Colonic mucosa (tissue), 4 donors: ENCODE data around the gene DLG4. TPM values are rescaled to one million over a fixed set of nuclear protein-coding genes. Genes with fewer than 3 reads are reported as not detected.
"Not testable (repeated sequence)": the region's sequence is repeated elsewhere in the genome, so short reads cannot be mapped to it uniquely, and the experiment has no call there.

ENCODE experiments used
- DNase-seq: peaks from one replicate; pipeline ENCODE4 v3.0.0-alpha.2; 2020
- H3K27ac ChIP-seq: fragments of 200-600 bp; one replicate; pipeline ENCODE4 v1.8.0; 2021
- H3K27me3 ChIP-seq: fragments of 200-600 bp; one replicate; pipeline ENCODE4 v1.8.0; 2021
- H3K36me3 ChIP-seq: fragments of 200-600 bp; one replicate; pipeline ENCODE4 v1.8.0; 2021
- H3K4me1 ChIP-seq: fragments of 200-600 bp; one replicate; pipeline ENCODE4 v1.8.0; 2021; ENCODE audit warnings: mild to moderate bottlenecking
- H3K4me3 ChIP-seq: fragments of 200-600 bp; one replicate; pipeline ENCODE4 v1.8.0; 2021
- H3K9ac ChIP-seq, 2 donors: one replicate each; pipeline ENCODE4 v1.7.0; 2013; ENCODE audit warnings: control low read depth in 2 of 2, low read depth in 2 of 2, low read length in 2 of 2
- H3K9me3 ChIP-seq: fragments of 200-600 bp; one replicate; pipeline ENCODE4 v1.8.0; 2021
- CTCF ChIP-seq: fragments of 200-600 bp; IDR thresholded peaks from one replicate; pipeline ENCODE4 v1.8.0; 2022; ENCODE audit warnings: antibody characterized with exemption, mild to moderate bottlenecking
- intact Hi-C: fragments of 100-400 bp; cut with DNase I; formaldehyde crosslinking; loops from one replicate; pipeline ENCODE4 v1.14.1; 2022
- total RNA-seq, 2 donors: library from RNA; stranded (reverse); fragmentation: NEBNext Ultra II Directional in 1 of 2; extraction: Animal tissue kit (Norgen Biotek cat#: 25700) in 1 of 2; gene quantifications; one replicate each; pipeline ENCODE4 v1.2.1, GENCODE V29; 2021
- donor health status: healthy.
- donor health status: DM: no; HTN: no; CAD: no.
- donor health status: DM: no; HTN: no; CAD: no.

The DLG4 gene
- total RNA-seq, 2 donors from 2014 or later: 4.8 to 5.6 TPM

GRCh38 chr17:7250695-7251627 is 31.3 kb upstream of the DLG4 start:
- Histone ChIP-seq H3K4me3 (peak overlapping the region; percentile 98), H3K27ac (peak overlapping the region; percentile 99), H3K36me3 (peaks cover 4% of the 10 kb centered on the region), H3K27me3 (no peaks in the 10 kb centered on the region), H3K4me1 (peaks cover 18% of the 10 kb centered on the region), H3K9me3 (no peaks in the 10 kb centered on the region), H3K9ac (peak overlapping the region; percentile 95 to 98)
- no peak for TF ChIP-seq CTCF
- intact Hi-C loops: no loop called here
- DNase-seq: peak; percentile 44

DNA sequence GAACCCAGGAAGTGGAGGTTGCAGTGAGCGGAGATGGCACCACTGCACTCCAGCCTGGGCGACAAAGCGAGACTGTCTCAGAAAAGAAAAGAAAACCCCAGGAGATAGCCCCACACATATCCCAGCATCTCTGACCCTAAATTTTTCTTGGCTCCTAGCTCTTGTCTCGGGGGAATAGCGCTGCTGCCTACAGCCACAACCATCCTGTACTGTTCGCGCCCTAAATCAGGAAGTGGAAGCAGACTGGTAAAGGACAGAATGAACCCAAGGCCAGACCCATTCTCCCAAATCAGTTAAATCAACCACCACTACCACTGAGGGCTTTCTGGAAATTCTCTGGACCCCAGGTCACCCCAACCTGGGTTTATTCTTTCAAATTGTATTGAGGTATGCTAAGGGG is 30.2 kb upstream of the DLG4 start:
- peaks cover 3% of the 10 kb centered on the region for H3K36me3 ChIP-seq
- H3K27ac ChIP-seq: peak overlapping the region; percentile 99
- intact Hi-C loops: no loop called here
- H3K4me3 ChIP-seq: peak overlapping the region; percentile 98
- TF ChIP-seq CTCF: no peak
- DNase-seq: no peak
- H3K9ac ChIP-seq: peak overlapping the region; percentile 95 to 98
- no peaks in the 10 kb centered on the region for H3K27me3 ChIP-seq
- H3K9me3 ChIP-seq: no peaks in the 10 kb centered on the region
- peaks cover 18% of the 10 kb centered on the region for H3K4me1 ChIP-seq

DNA sequence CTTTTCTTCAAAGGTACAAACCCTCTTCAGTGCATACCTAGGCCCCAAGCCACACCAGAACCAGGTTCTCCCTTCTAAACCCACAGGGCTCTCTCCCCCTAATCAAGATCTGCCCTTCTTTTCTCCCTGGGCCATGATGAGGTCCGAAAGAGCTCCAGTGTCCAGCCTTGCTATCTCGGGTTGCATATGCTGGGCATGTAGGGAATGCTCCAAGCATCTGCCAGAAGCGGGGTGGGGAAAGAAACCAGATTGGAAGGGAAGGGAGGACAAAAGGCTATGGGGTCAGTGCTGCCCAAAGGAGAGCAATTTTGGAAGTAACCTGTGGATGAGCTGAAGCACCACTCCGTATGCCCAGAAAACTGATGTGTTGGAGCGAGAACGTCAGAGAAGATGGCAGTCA is 29.6 kb upstream of the DLG4 start:
- Histone ChIP-seq H3K27me3 (no peaks in the 10 kb centered on the region), H3K9ac (peak overlapping the region in 1 of 2 donors; percentile 8), H3K9me3 (no peaks in the 10 kb centered on the region), H3K4me3 (no peak overlapping the region), H3K36me3 (no peaks in the 10 kb centered on the region), H3K4me1 (peaks cover 18% of the 10 kb centered on the region), H3K27ac (no peak overlapping the region)
- DNase-seq: no peak
- TF ChIP-seq CTCF: no peak
- intact Hi-C loops: no loop called here

DNA sequence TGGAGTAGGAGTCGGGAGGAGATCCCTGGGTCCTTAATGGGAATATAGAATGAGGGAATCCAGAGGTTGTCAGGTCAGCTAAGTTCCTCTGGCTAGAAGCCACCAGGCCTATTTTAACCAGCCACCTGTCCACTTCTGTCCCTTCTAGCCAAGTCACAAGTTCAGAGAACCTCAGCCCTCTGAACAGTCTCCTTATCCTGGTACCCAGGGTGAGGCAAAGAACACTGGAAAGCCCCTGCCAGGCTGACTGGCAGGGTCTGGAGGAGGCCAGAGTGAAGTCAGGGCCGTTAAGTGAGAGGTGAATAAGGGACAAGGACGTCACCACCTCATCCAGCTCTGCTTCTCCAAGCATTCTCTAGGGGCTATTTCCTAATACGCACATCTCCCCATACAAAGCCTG is 29.2 kb upstream of the DLG4 start:
- no peak overlapping the region for H3K27ac ChIP-seq
- peak overlapping the region in 1 of 2 donors; percentile 8 for H3K9ac ChIP-seq
- no peaks in the 10 kb centered on the region for H3K36me3 ChIP-seq
- intact Hi-C loops: no loop called here
- no peak for TF ChIP-seq CTCF
- DNase-seq: no peak
- H3K27me3 ChIP-seq: no peaks in the 10 kb centered on the region
- no peak overlapping the region for H3K4me3 ChIP-seq
- H3K9me3 ChIP-seq: no peaks in the 10 kb centered on the region
- H3K4me1 ChIP-seq: peaks cover 18% of the 10 kb centered on the region

DNA sequence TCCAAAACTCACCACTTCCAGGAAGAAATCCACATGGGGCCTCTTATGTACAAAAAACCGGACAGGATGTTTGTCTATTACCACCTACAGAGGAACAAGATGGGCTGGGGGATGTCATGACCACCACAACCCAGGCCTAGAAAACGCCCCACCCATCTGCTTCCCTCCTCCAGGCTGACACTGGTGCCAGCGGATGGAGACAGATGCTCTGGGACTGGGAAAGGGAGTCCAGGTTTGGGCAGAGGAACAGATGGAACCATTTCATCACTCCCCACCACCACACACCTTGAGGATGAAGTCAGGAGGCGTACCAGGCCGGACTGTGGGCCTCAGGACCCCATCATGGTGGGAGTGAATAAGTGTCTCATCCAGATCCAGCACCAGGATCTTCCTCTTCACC is 27.1 kb upstream of the DLG4 start:
- DNase-seq: no peak
- Histone ChIP-seq H3K27me3 (no peaks in the 10 kb centered on the region), H3K36me3 (no peaks in the 10 kb centered on the region), H3K27ac (no peak overlapping the region), H3K4me3 (no peak overlapping the region), H3K9me3 (no peaks in the 10 kb centered on the region), H3K9ac (no peak overlapping the region), H3K4me1 (peaks cover 13% of the 10 kb centered on the region)
- intact Hi-C loops: no loop called here
- TF ChIP-seq CTCF: no peak

DNA sequence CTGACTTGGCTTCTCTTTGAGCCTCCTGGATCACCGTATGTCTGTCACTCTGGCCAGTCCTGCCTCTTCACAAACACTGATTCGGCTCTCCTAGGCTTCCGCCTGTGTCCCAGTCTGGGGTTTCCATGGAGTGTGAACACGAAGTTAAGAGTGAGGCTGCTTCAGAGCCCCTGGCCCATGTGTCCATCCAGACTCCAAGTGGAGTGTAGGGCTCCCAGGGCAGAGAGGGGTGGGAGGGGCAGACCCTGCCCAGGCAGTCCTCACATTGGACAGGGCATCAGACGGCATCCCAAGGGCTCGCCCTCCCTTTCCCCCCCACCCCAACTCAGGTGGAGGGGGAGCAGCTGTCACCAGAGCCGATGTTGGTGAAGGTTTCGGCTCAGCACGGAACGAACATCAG is 24.2 kb upstream of the DLG4 start:
- H3K36me3 ChIP-seq, intact Hi-C loops, H3K9me3 ChIP-seq, H3K4me3 ChIP-seq, DNase-seq, H3K27me3 ChIP-seq: not testable (repeated sequence)
- Histone ChIP-seq H3K27ac (peak overlapping the region; percentile 99), H3K9ac (peak overlapping the region in 1 of 2 donors; percentile 100), H3K4me1 (peaks cover 14% of the 10 kb centered on the region)
